Central memory CD8-positive, alpha-beta T cell (primary cell): ENCODE data around the gene NPSR1.
"Not testable (repeated sequence)": the region's sequence is repeated elsewhere in the genome, so short reads cannot be mapped to it uniquely, and the experiment has no call there.

ENCODE experiments used
- ATAC-seq: fragments of 150-1000 bp; cut with Tn5 transposase; replicated peaks from 2 replicates; pipeline ENCODE4 v1.10.0; 2022; ENCODE audit warnings: mild to moderate bottlenecking, moderate FRiP score, moderate number of reproducible peaks; ENCODE audit not compliant: poor library complexity, severe bottlenecking; ENCODE audit errors: extremely low read depth
- DNase-seq, 2 donors: peaks; one replicate each; pipeline ENCODE4 v3.0.0; 2021; ENCODE audit warnings: low spot score in 2 of 2
- H3K27ac Mint-ChIP-seq: one replicate; pipeline ENCODE4 v1.8.0; 2022; ENCODE audit warnings: low read depth, mild to moderate bottlenecking, moderate library complexity, mixed read lengths
- H3K27me3 Mint-ChIP-seq: one replicate; pipeline ENCODE4 v1.8.0; 2022; ENCODE audit warnings: mixed read lengths
- H3K36me3 Mint-ChIP-seq: one replicate; pipeline ENCODE4 v1.8.0; 2022; ENCODE audit warnings: mild to moderate bottlenecking, moderate library complexity, mixed read lengths; ENCODE audit not compliant: insufficient read depth
- H3K4me1 Mint-ChIP-seq: one replicate; pipeline ENCODE4 v1.8.0; 2022; ENCODE audit warnings: mixed read lengths
- H3K4me3 Mint-ChIP-seq: one replicate; pipeline ENCODE4 v1.8.0; 2022; ENCODE audit warnings: mild to moderate bottlenecking, moderate library complexity, mixed read lengths
- H3K9me3 Mint-ChIP-seq: one replicate; pipeline ENCODE4 v1.8.0; 2022; ENCODE audit warnings: mixed read lengths

The NPSR1 gene

GRCh38 chr7:34874329-34874728 lies 216.3 kb downstream of the NPSR1 start:
- H3K4me1 Mint-ChIP-seq, H3K27ac Mint-ChIP-seq, H3K27me3 Mint-ChIP-seq, DNase-seq, H3K4me3 Mint-ChIP-seq, H3K36me3 Mint-ChIP-seq, ATAC-seq: not testable (repeated sequence)
- H3K9me3 Mint-ChIP-seq, result peaks cover 11% of the 10 kb centered on the region

- Mint-ChIP-seq H3K27ac (no peak overlapping the region), H3K36me3 (no peaks in the 10 kb centered on the region), H3K9me3 (peaks cover 10% of the 10 kb centered on the region), H3K27me3 (peaks cover 10% of the 10 kb centered on the region), H3K4me3 (no peak overlapping the region), H3K4me1 (no peaks in the 10 kb centered on the region)
- no peak for DNase-seq
- no peak for ATAC-seq
Measured at GRCh38 chr7:34875481-34875880, 217.5 kb downstream of the NPSR1 start.

- not testable (repeated sequence) for H3K4me3 Mint-ChIP-seq, H3K4me1 Mint-ChIP-seq, H3K27ac Mint-ChIP-seq, DNase-seq, ATAC-seq, H3K27me3 Mint-ChIP-seq, H3K36me3 Mint-ChIP-seq
- H3K9me3 Mint-ChIP-seq, result peaks cover 10% of the 10 kb centered on the region
Measured at GRCh38 chr7:34878944-34879735, 221.1 kb downstream of the NPSR1 start.

GRCh38 chr7:34879871-34880270 lies 221.9 kb downstream of the NPSR1 start:
- H3K36me3 Mint-ChIP-seq, result peaks cover 1% of the 10 kb centered on the region
- no peak for DNase-seq
- peaks cover 11% of the 10 kb centered on the region for H3K9me3 Mint-ChIP-seq
- H3K27me3 Mint-ChIP-seq, result peaks cover 10% of the 10 kb centered on the region
- no peak overlapping the region for H3K4me3 Mint-ChIP-seq
- no peaks in the 10 kb centered on the region for H3K4me1 Mint-ChIP-seq
- no peak for ATAC-seq
- no peak overlapping the region for H3K27ac Mint-ChIP-seq

GRCh38 chr7:34883855-34884254 lies 225.8 kb downstream of the NPSR1 start:
- not testable (repeated sequence) for H3K4me3 Mint-ChIP-seq, H3K4me1 Mint-ChIP-seq, DNase-seq, H3K36me3 Mint-ChIP-seq, H3K27ac Mint-ChIP-seq, ATAC-seq
- Mint-ChIP-seq H3K27me3 (peaks cover 11% of the 10 kb centered on the region), H3K9me3 (peaks cover 11% of the 10 kb centered on the region)

- peaks cover under 1% of the 10 kb centered on the region for H3K36me3 Mint-ChIP-seq
- H3K27ac Mint-ChIP-seq, result no peak overlapping the region
- H3K4me1 Mint-ChIP-seq, result no peaks in the 10 kb centered on the region
- DNase-seq, result no peak
- H3K4me3 Mint-ChIP-seq, result no peak overlapping the region
- H3K9me3 Mint-ChIP-seq, result peaks cover 10% of the 10 kb centered on the region
- peaks cover 33% of the 10 kb centered on the region for H3K27me3 Mint-ChIP-seq
- no peak for ATAC-seq
Measured at GRCh38 chr7:34886856-34887255, 228.8 kb downstream of the NPSR1 start.

- Mint-ChIP-seq H3K27ac (no peak overlapping the region), H3K4me1 (no peaks in the 10 kb centered on the region), H3K36me3 (no peaks in the 10 kb centered on the region), H3K9me3 (peaks cover 11% of the 10 kb centered on the region), H3K4me3 (no peak overlapping the region), H3K27me3 (peaks cover 41% of the 10 kb centered on the region)
- no peak for ATAC-seq
- DNase-seq, result no peak
Measured at GRCh38 chr7:34889951-34890350, 231.9 kb downstream of the NPSR1 start.

GRCh38 chr7:34895202-34895601 lies 237.2 kb downstream of the NPSR1 start:
- Mint-ChIP-seq H3K4me3 (no peak overlapping the region), H3K9me3 (peaks cover 11% of the 10 kb centered on the region), H3K4me1 (no peaks in the 10 kb centered on the region), H3K36me3 (no peaks in the 10 kb centered on the region), H3K27ac (no peak overlapping the region), H3K27me3 (peaks cover 49% of the 10 kb centered on the region)
- ATAC-seq, result no peak
- DNase-seq, result no peak
